ENCODE measurements around the gene SEC24B. TPM values are rescaled to one million over a fixed set of nuclear protein-coding genes. Genes with fewer than 3 reads are reported as not detected.
A peak's percentile ranks its signal among the peaks of the same experiment; 100 is the strongest.
"Not testable (repeated sequence)": the region's sequence is repeated elsewhere in the genome, so short reads cannot be mapped to it uniquely, and the experiment has no call there.

SEC24B gene
- total RNA-seq, 2 donors from 2014 or later = 29.5 to 29.9 TPM

DNA sequence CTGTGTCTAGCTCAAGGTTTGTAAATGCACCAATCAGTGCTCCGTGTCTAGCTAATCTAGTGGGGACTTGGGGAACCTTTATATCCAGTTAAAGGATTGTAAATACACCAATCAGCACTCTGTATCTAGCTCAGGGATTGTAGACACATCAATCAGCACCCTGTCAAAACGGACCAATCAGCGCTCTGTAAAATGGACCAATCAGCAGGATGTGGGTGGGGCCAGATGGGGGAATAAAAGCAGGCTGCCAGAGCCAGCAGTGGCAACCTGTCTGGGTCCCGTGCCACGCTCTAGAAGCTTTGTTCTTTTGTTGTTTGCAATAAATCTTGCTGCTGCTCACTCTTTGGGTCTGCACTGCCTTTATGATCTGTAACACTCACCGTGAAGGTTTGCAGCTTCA lies 124.5 kb downstream of the SEC24B start:
- peaks cover 17 to 23% of the 10 kb centered on the region in 2 donors for H3K4me1 Mint-ChIP-seq (ENCODE audit: low read depth in 2 of 2)
- not testable (repeated sequence) for H3K27ac Mint-ChIP-seq; H3K9me3 Mint-ChIP-seq; H3K27me3 Mint-ChIP-seq; DNase-seq (ENCODE audit: low spot score); H3K36me3 Mint-ChIP-seq; ATAC-seq
- H3K4me3 Mint-ChIP-seq = peak overlapping the region; percentile 12

DNA sequence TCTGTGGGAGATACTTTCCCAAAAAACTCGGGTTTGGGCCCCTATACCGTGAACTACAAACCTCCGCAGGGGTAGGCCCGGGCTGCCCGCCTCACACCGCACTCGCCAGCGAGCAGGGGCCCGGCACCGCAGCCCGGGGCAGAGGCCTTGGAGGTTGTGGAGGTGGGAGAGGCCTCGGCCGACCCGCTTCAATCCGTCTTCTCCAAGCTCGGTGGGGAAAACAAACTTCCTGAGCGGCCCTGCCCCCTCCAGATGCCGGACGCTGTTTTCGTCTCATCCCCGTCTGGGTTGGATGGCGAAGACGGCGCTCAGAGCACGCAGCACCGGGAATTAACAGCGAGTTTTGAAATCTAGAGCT lies 126.0 kb downstream of the SEC24B start:
- ATAC-seq (peak; percentile 41 to 50), DNase-seq (ENCODE audit: low spot score) (no peak)
- H3K4me1 Mint-ChIP-seq (ENCODE audit: low read depth in 2 of 2) = peaks cover 21 to 31% of the 10 kb centered on the region in 2 donors
- H3K27ac Mint-ChIP-seq = peak overlapping the region; percentile 66 to 82
- no peaks in the 10 kb centered on the region for H3K9me3 Mint-ChIP-seq
- no peaks in the 10 kb centered on the region for H3K27me3 Mint-ChIP-seq
- no peaks in the 10 kb centered on the region for H3K36me3 Mint-ChIP-seq
- peak overlapping the region; percentile 86 for H3K4me3 Mint-ChIP-seq

DNA sequence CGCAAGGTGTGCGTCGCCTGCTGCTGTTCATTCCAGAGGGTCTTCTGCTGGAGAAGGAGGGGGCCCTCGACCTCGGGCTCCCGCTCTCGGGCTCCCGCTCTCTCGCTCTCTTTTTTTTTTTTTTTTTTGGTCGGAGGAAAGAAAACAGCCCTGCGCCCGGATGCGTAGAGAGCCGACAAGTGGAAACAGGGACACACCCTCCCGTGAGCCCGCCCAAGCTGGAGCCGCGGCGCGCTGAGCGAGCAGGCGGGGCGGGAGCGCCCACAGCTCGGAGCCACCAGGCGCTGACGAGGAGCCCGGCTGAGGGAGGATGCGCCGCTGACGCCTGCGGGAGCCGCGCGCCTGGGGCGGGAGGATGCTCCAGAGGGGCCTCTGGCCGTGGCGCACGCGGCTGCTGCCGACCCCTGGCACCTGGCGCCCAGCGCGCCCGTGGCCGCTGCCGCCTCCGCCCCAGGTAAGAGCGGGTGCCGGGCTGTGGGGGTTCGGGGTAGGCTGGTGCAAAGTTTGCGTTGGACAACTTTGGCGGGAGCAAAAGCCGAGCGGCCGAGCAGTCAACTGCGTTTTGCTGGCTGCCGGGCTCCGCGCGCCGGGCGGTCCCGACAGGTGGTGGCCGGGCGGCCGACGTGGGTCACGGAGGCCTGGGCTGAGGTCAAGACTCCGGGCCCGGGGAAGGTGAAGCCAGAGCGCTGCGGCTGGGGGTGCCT lies 126.5 kb downstream of the SEC24B start, which contains the start of gene MCUB:
MCUB (plus strand) TSS at position 264 of the 704 bp plus-strand sequence; CDS start at position 356, 92 bp downstream.
- H3K9me3 Mint-ChIP-seq = no peaks in the 10 kb centered on the region
- peak within 1 kb of the TSS; percentile 86 for H3K4me3 Mint-ChIP-seq
- DNase-seq (ENCODE audit: low spot score) = peak; percentile 91
- peaks cover 23 to 34% of the 10 kb centered on the region in 2 donors for H3K4me1 Mint-ChIP-seq (ENCODE audit: low read depth in 2 of 2)
- H3K27me3 Mint-ChIP-seq = no peaks in the 10 kb centered on the region
- no peaks in the 10 kb centered on the region for H3K36me3 Mint-ChIP-seq
- H3K27ac Mint-ChIP-seq = peak within 1 kb of the TSS; percentile 66 to 82
- ATAC-seq = peak; percentile 96 to 97

DNA sequence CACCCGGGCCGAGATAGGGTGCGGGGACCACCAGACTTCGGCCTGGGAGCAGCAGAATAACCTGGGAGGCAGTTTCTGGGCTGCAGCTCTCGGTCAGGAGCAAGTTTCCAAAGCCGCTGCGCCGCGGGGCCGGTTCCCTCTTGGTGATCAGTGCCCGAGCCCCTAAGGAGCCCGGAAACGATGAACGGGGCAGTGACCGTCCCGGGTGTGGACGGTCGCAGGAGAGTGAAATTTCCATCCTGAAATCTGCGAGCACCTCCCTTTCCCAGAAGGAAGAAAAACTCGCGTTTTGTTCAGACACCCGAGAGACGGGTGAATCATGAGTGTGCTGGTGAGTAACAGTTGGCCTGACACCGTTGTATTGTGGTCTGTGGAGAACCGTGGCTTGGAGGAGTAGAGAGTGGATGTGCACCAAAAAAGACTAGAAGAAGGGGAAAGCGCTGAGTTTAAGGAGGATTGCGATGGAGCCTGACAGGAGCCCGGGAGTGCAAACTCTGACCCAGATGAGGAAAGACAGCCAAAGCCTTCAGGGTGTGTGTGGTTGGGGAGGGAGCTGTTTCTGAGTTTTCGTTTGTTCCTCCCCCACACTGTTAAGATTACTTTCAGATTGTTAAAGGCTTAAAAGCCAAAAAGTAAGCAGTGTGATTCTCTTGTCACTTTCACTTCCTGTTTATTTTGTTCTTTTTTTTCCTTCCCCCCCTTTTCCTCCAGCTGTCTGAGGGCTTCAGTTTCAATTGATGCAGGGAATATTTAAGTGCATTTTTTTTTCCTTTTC lies 127.3 kb downstream of the SEC24B start:
- H3K27me3 Mint-ChIP-seq = no peaks in the 10 kb centered on the region
- no peaks in the 10 kb centered on the region for H3K36me3 Mint-ChIP-seq
- H3K4me1 Mint-ChIP-seq (ENCODE audit: low read depth in 2 of 2) = peaks cover 23 to 34% of the 10 kb centered on the region in 2 donors

DNA sequence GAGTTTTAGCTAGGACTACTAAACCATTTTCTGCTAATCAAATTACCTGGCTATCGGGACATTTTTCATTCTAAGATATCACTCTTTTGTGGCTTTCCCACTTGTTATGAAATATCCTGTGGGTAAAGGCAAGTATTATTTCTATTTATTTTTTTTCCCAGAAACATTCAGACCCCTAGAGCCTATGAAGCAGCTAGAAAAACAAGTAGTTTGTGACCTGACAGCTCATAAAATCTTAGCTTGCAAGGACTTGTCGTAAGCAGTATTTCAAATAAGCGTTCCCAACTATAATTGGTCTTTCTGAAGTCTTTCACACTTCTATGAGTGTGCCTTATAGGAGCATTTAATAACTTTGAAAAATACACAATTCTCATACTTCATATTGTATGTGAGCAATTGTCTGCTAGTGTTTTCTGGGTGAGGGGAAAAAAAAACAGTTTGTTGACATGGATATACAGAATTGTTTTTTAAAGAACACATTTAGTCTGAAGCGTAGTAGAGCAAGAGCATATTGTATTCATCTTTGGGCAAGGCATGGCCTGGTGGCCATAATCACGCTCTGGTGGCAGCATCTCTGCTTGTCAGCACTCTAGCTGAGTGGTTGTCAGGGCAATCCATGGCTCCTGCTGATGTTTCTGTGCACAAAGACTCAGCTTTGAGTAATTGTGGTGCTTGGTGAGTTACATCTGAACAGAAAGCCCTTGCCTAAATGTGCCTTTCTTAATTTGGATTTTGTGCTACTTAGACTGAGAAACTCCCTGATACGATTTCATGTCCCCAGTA lies 129.0 kb downstream of the SEC24B start:
- H3K4me3 Mint-ChIP-seq = peak overlapping the region; percentile 86
- H3K36me3 Mint-ChIP-seq = no peaks in the 10 kb centered on the region
- DNase-seq (ENCODE audit: low spot score) (no peak), ATAC-seq (no peak)
- no peaks in the 10 kb centered on the region for H3K27me3 Mint-ChIP-seq
- no peaks in the 10 kb centered on the region for H3K9me3 Mint-ChIP-seq
- H3K4me1 Mint-ChIP-seq (ENCODE audit: low read depth in 2 of 2) = peaks cover 23 to 34% of the 10 kb centered on the region in 2 donors
- H3K27ac Mint-ChIP-seq = no peak overlapping the region

More for the DNA sequence above, 127.3 kb downstream of the SEC24B start:
- Mint-ChIP-seq H3K9me3 (no peaks in the 10 kb centered on the region), H3K27ac (peak overlapping the region; percentile 47 to 50), H3K4me3 (peak overlapping the region; percentile 86)
- ATAC-seq (peak; percentile 77 to 79), DNase-seq (ENCODE audit: low spot score) (peak; percentile 65)

DNA sequence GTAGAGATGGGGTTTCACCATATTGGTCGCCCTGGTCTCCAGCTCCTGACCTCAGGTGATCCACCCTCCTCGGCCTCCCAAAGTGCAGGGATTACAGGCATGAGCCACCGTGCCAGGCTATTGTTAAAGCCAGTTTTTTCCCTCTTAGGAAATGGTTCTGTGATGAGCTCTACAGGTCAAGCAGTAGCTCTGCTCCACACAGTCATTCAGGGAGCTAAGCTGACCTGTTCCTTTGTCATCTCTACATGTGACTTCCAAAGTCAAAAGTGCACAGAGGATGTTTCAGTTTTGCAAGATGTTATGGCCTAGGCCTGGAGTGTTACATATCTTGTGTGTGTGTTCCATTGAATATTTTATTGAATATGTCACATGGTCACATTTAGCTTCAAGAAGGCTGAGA lies 137.9 kb downstream of the SEC24B start:
- ATAC-seq (no peak), DNase-seq (ENCODE audit: low spot score) (no peak)
- H3K4me1 Mint-ChIP-seq (ENCODE audit: low read depth in 2 of 2) = peaks cover 16 to 21% of the 10 kb centered on the region in 2 donors

DNA sequence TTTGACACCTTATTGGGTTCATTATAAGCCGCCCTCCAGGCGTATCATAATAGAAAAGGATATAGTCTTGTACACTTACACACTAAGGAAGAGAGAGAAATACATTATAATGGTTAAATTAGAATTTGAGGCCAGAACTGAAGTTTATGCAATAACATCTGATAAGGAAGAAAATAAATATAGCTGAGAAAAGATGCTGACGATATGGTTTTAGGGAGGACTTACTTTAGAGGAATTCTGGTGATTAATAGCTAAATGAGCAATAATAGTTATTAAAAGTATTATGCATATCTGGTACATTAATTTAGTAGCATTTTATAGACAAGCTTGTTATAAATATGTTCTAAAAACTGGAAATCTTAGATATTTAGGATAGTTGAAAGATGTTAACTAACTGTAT lies 138.5 kb downstream of the SEC24B start:
- Mint-ChIP-seq H3K36me3 (no peaks in the 10 kb centered on the region), H3K27ac (no peak overlapping the region), H3K4me1 (ENCODE audit: low read depth in 2 of 2) (peaks cover 16 to 22% of the 10 kb centered on the region in 2 donors), H3K9me3 (no peaks in the 10 kb centered on the region), H3K4me3 (no peak overlapping the region), H3K27me3 (no peaks in the 10 kb centered on the region)
- ATAC-seq (no peak), DNase-seq (ENCODE audit: low spot score) (no peak)

More for the DNA sequence above, 137.9 kb downstream of the SEC24B start:
- H3K4me3 Mint-ChIP-seq = no peak overlapping the region
- H3K27me3 Mint-ChIP-seq = no peaks in the 10 kb centered on the region
- no peaks in the 10 kb centered on the region for H3K9me3 Mint-ChIP-seq
- no peaks in the 10 kb centered on the region for H3K36me3 Mint-ChIP-seq
- H3K27ac Mint-ChIP-seq = no peak overlapping the region

DNA sequence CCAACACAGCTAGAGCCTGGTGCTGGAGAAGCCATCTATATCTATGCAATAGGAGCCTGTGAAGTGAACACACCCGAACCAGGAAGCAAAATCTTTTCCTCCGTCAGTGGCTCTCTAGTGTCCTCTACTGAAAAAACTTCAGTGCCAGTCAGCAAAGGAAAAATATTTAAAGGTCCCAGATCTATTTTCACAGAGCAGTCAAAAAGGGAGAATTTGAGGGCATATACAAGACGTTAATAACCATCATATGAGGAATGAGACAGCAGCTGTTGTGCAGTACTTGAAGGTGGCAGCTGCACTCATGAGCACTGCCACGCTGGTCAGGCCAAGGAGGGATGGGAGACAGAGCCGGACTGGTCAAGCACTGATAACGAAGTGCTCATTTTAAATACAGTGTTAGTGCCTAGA lies 140.8 kb downstream of the SEC24B start:
- DNase-seq (ENCODE audit: low spot score) = no peak
- H3K4me1 Mint-ChIP-seq (ENCODE audit: low read depth in 2 of 2) = peaks cover 16 to 19% of the 10 kb centered on the region in 2 donors
- no peaks in the 10 kb centered on the region for H3K36me3 Mint-ChIP-seq
- H3K4me3 Mint-ChIP-seq = no peak overlapping the region
- peak overlapping the region in 1 of 2 donors; percentile 0 for H3K27ac Mint-ChIP-seq
- ATAC-seq = no peak
- no peaks in the 10 kb centered on the region for H3K27me3 Mint-ChIP-seq
- H3K9me3 Mint-ChIP-seq = no peaks in the 10 kb centered on the region

DNA sequence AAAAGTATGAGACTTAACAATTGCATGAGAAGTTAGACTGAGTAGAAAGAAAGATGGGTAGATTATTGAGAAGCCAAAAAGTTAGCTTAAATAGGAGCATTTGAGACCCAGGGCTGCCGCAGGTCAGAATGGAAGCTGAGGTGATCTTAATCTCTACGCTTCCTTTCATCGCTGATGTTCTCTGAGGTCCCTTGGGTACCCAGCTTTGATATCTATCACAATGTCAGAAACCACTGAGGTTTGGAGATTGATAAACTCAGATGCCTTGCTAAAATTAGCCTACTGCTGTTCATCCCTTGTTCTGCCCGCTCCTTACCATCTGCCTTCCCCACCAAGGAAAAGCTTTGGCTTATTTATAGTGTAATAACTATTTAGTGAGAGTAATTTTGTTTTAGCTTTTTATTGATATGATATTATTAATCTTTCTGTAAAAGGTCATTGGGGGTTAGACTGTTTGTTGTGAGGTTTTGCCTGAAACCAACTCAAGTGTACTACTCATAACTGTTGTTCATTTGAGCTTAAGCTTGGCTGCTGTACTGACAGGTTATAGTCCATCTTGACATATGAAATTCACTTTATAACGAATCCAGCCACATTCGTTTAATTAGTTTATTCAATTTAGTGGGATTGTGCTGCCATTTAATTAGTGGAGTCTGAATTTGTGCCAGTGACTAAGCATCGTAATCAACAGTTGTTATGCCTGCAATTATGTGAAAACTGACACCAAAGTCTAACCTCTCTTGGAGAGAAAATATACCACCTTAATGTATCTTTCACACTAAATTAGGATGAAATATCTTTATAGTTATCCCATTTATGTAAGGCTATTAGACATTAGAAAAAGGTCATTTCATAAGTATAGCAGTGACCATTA lies 141.6 kb downstream of the SEC24B start:
- H3K27me3 Mint-ChIP-seq = no peaks in the 10 kb centered on the region
- H3K9me3 Mint-ChIP-seq = no peaks in the 10 kb centered on the region
- no peak for ATAC-seq
- peak overlapping the region in 1 of 2 donors; percentile 0 for H3K27ac Mint-ChIP-seq
- peaks cover 12 to 19% of the 10 kb centered on the region in 2 donors for H3K4me1 Mint-ChIP-seq (ENCODE audit: low read depth in 2 of 2)
- no peak for DNase-seq (ENCODE audit: low spot score)
- H3K36me3 Mint-ChIP-seq = no peaks in the 10 kb centered on the region
- no peak overlapping the region for H3K4me3 Mint-ChIP-seq

DNA sequence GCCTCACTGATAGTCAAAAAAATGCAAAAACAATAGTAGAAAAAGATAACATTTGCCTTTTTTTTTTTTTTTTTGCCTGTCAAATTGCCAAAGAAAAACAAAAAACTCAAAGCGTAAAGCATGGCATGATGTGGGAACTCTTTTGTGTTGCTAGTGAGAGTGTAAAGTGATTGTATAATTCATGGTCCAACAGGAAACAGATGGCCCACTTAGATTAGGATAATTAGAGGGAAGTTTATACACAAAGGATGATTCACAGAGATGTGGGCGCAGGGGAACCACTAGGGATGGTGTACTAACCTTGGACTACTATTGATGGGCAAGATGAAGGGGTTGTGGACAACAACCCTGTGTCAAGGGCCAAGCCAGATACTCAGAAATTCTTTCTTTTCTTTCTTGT lies 142.8 kb downstream of the SEC24B start:
- H3K27ac Mint-ChIP-seq = no peak overlapping the region
- no peaks in the 10 kb centered on the region for H3K36me3 Mint-ChIP-seq
- DNase-seq (ENCODE audit: low spot score) (no peak), ATAC-seq (no peak)
- no peak overlapping the region for H3K4me3 Mint-ChIP-seq
- no peaks in the 10 kb centered on the region for H3K27me3 Mint-ChIP-seq
- no peaks in the 10 kb centered on the region for H3K9me3 Mint-ChIP-seq
- peaks cover 7 to 16% of the 10 kb centered on the region in 2 donors for H3K4me1 Mint-ChIP-seq (ENCODE audit: low read depth in 2 of 2)

DNA sequence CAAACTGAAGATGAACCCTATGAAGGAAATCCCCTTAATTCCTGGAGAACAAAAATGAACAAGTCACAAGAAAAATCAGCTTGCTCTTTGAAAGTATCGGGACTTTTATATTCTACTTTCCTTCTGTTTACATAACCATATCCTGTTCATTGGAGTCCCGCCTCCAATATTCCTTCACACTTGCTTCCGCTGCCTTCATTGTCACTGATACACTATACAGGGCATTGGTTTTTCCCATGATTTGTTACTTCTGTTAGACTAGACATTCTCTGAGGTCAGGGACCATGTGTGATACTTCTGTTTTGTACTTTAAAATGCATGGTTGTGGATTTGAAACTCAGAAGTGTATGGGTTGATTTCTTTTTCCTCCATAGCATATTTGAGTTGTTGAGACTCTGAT lies 145.2 kb downstream of the SEC24B start:
- no peak for ATAC-seq
- H3K4me3 Mint-ChIP-seq = no peak overlapping the region
- H3K4me1 Mint-ChIP-seq (ENCODE audit: low read depth in 2 of 2) = peaks cover 11 to 14% of the 10 kb centered on the region in 2 donors
- no peaks in the 10 kb centered on the region for H3K27me3 Mint-ChIP-seq
- no peak for DNase-seq (ENCODE audit: low spot score)
- no peak overlapping the region for H3K27ac Mint-ChIP-seq
- peaks cover 10% of the 10 kb centered on the region for H3K36me3 Mint-ChIP-seq
- H3K9me3 Mint-ChIP-seq = no peaks in the 10 kb centered on the region

DNA sequence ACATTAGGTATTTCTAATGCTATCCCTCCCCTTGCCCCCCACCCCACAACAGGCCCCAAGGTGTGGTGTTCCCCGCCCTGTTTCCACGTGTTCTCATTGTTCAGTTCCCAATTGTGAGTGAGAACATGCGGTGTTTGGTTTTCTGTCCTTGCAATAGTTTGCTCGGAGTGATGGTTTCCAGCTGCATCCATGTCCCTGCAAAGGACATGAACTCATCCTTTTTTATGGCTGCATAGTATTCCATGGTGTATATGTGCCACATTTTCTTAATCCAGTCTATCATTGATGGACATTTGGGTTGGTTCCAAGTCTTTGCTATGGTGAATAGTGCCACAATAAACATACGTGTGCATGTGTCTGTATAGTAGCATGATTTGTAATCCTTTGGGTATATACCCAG lies 146.4 kb downstream of the SEC24B start:
- H3K36me3 Mint-ChIP-seq = peaks cover 10% of the 10 kb centered on the region
- H3K9me3 Mint-ChIP-seq; H3K27ac Mint-ChIP-seq; H3K27me3 Mint-ChIP-seq; DNase-seq (ENCODE audit: low spot score); H3K4me3 Mint-ChIP-seq; ATAC-seq: not testable (repeated sequence)
- peaks cover 10 to 16% of the 10 kb centered on the region in 2 donors for H3K4me1 Mint-ChIP-seq (ENCODE audit: low read depth in 2 of 2)

DNA sequence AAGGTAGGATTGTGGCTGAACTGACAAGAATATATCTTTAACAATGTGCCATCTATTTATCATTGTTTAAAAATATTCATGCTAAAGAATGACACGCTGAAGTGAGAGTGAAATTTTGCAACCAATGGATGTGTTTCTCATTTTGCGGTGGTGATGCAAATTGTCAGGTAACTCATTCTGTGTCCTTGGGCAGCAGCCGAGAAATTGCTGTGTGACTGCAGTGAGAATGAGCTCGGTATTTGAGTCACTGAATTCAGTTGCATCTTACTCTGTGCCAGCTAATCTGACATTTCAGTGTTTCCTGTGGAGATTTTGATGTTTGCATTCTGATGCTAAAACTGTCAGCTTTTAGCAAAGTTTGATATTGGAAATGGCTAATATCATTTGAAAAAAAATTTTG lies 154.6 kb downstream of the SEC24B start:
- H3K4me3 Mint-ChIP-seq = no peak overlapping the region
- H3K27me3 Mint-ChIP-seq = no peaks in the 10 kb centered on the region
- no peaks in the 10 kb centered on the region for H3K9me3 Mint-ChIP-seq
- ATAC-seq (peak in 1 of 2 donors; percentile 96), DNase-seq (ENCODE audit: low spot score) (no peak)
- peaks cover 3% of the 10 kb centered on the region for H3K36me3 Mint-ChIP-seq
- no peak overlapping the region for H3K27ac Mint-ChIP-seq
- H3K4me1 Mint-ChIP-seq (ENCODE audit: low read depth in 2 of 2) = peaks cover 10 to 20% of the 10 kb centered on the region in 2 donors

Data from natural killer cell treated with Interleukin-12 subunit alpha and Interleukin-12 subunit beta and Interleukin-15 and Interleukin-18, amount 100 ng/mL, for 72 hours (primary cell).